ENCODE measurements around the gene RADIL.

RADIL gene

DNA sequence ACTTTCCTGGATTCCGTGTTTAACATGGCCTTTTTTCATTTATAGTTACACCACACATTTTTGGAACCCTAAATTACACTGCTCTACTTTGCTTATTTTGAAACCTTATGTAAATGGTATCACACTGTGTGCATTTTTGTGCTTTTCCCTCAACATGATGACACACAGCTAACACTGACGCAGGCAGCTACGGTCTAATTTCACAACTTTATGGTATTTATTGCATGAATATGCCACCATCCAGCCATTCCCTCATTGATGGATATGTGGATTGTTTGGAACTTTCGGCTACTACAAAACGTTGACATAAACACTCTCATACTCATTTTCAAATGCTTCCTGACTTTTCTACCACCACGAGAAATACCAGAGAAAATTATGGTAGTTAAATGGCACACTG, 28.6 kb downstream of the RADIL start:
- TF ChIP-seq, protein P1, sequence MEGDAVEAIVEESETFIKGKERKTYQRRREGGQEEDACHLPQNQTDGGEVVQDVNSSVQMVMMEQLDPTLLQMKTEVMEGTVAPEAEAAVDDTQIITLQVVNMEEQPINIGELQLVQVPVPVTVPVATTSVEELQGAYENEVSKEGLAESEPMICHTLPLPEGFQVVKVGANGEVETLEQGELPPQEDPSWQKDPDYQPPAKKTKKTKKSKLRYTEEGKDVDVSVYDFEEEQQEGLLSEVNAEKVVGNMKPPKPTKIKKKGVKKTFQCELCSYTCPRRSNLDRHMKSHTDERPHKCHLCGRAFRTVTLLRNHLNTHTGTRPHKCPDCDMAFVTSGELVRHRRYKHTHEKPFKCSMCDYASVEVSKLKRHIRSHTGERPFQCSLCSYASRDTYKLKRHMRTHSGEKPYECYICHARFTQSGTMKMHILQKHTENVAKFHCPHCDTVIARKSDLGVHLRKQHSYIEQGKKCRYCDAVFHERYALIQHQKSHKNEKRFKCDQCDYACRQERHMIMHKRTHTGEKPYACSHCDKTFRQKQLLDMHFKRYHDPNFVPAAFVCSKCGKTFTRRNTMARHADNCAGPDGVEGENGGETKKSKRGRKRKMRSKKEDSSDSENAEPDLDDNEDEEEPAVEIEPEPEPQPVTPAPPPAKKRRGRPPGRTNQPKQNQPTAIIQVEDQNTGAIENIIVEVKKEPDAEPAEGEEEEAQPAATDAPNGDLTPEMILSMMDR (IDR thresholded peaks at IDR 0.05; ENCODE audit: borderline replicate concordance, control extremely low read depth, extremely low read depth, insufficient read depth, missing control alignments) = no peak
- no peak for DNase-seq (ENCODE audit: low spot score)
- in situ Hi-C loops (cut with MboI; ENCODE audit: low sequenced_read_pairs, unreplicated experiment) = no loop called here

DNA sequence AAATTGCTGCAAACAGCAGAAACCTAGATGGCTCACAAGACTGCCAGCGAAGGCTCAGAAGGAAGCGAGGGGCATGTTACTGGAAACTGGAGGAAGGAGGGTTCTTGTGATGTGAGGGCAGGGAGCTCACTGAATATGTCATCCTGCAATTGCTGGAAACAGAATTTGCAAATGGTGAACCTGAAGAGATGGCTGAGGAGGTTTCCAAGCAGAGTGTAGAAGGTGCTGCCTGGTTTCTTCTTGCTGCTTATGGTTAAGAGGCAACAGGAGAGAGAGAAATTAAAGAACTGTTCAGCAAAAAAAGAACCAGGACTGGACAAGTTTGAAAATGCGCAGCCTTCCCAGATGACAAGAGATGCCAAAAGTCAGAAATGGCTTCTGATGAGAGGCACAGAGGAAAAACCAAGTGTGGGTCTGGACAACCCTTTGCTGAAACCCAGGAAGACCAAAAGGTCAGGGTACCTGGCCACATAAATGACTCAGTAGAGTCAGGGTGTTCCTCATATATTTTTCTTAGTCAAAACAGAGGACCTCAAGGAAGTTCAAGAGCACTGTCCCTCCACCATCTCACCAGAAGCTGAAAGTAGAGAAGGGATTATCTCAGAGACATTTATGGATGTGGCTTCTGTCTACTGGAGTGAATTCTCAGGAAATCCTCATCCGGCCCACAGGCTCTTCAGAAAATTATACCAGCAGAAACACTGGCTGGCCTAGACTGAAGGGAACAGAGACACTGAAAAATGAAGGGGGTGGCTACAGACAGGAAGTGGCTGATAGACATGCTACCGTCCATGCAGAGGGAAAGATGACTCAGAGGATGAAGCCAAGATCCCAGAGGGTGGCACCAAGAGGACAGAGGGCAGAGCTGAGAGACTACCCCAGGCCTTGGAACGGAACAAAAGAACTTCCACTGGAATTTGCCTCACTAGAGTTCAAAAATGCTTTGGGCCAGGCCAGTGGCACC, 31.8 kb downstream of the RADIL start:
- DNase-seq (ENCODE audit: low spot score) = no peak
- TF ChIP-seq, protein P1 (IDR thresholded peaks at IDR 0.05; ENCODE audit: borderline replicate concordance, control extremely low read depth, extremely low read depth, insufficient read depth, missing control alignments) = no peak
- in situ Hi-C loops (cut with MboI; ENCODE audit: low sequenced_read_pairs, unreplicated experiment) = no loop called here

DNA sequence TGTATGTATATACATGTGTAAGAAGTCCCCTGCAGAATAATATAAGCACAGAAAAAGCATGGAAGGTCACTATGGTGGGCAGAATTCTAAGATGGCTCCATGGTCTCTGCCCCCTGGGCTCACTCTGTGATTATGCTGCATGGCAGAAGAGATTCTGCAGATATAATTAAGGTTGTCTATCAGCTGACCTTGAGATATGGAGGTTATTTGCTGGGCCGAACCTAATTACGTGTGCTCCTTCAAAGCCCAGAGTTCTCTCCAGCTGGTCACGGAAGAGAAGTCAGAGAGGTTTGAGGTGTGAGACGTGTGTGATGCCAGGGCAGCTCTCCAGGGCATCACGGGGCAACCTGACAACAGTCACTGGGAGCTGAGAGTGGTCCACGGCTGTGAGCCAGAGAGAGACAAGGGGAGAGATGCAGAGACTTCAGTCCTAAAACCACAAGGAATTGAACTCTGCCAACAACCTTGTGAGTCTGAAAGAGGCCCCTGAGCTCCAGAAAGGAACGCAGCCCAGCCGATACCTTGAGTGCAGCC, 33.2 kb downstream of the RADIL start:
- TF ChIP-seq, protein P1 (IDR thresholded peaks at IDR 0.05; ENCODE audit: borderline replicate concordance, control extremely low read depth, extremely low read depth, insufficient read depth, missing control alignments) = no peak
- DNase-seq (ENCODE audit: low spot score) = no peak
- in situ Hi-C loops (cut with MboI; ENCODE audit: low sequenced_read_pairs, unreplicated experiment) = no loop called here

DNA sequence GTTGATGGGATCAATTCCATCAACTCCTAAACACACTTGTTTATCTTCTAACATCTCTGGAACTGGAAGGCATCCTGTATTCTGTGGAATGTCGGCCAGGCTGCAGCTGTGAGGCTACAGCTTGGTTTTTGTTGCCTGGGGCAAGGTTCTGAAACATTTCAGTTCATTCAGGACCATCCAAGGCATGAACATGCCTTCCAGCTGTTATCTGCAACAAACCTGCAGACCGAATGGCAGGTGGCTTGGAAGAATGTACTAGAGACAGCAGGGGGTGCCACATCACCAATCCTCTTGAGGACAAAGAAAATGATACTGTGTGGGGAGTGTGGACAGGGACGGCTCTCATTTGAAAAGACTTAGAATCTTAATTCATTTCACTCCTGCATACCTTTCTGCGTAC, 34.1 kb downstream of the RADIL start:
- TF ChIP-seq, protein P1 (IDR thresholded peaks at IDR 0.05; ENCODE audit: borderline replicate concordance, control extremely low read depth, extremely low read depth, insufficient read depth, missing control alignments) = peak; percentile 17
- peak; percentile 57 for DNase-seq (ENCODE audit: low spot score)
- in situ Hi-C loops (cut with MboI; ENCODE audit: low sequenced_read_pairs, unreplicated experiment) = no loop called here

DNA sequence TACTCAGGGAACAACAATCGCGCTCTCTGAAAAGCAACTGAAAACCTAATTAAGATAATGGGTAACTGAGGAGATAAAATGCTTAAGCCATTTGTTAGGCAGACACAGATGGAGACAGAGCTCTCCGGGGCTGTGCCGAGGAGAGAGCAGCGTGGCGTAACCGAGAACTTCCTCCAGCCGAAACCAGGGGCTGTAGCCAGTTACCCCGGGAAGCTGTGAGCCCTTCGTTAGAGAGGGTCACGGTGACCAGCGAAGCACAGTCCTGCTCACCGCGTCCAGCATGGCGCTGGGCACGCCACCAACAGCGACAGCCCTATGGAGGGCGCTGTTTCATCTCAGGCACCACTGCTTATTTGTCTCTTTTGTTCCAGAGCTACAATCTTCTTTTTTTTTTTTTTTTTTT, 37.8 kb downstream of the RADIL start:
- DNase-seq (ENCODE audit: low spot score) = no peak
- in situ Hi-C loops (cut with MboI; ENCODE audit: low sequenced_read_pairs, unreplicated experiment) = no loop called here
- TF ChIP-seq, protein P1 (IDR thresholded peaks at IDR 0.05; ENCODE audit: borderline replicate concordance, control extremely low read depth, extremely low read depth, insufficient read depth, missing control alignments) = no peak

DNA sequence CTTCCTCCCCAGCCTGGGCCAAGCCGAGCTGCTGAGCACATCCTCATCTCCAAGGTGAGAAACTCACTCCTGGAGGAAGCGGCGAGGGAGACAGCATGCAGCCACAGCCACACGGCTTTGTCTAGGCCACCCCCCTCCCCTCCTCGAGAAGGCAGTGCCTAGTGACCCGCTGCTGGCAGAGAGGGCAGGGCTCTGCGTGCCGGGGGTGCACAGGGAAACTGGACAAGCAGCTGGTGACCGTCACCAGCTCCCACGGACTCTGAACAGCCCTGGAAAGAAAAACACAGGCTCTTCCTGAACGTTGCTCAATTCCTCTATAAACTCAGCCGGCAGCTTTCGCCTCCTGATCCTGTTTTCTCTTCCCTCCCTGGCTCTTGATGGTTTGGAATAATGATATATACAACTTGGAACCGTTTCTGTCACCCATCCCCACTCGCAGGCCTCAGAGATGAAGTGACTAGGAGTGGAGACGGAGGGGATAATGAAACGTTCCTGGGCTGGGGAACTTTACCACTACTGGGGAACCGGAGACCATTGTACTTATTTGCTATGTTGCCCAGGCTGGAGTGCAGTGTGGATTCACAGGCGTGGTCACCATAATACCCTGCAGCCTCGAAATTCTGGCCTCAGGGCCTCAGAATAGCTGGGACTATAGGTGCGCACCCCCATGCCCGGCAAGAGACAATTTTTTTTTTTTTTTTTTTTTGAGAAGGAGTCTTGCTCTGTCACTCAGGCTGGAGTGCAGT, 41.0 kb downstream of the RADIL start:
- in situ Hi-C loops (cut with MboI; ENCODE audit: low sequenced_read_pairs, unreplicated experiment) = no loop called here
- DNase-seq (ENCODE audit: low spot score) = no peak
- TF ChIP-seq, protein P1 (IDR thresholded peaks at IDR 0.05; ENCODE audit: borderline replicate concordance, control extremely low read depth, extremely low read depth, insufficient read depth, missing control alignments) = no peak

Data from GM13976 (cell line).